Peyer's patch (tissue), 4 donors: ENCODE measurements around the gene MDM2.

ENCODE experiments used
- CTCF ChIP-seq, 6 experiments: fragments of 450-650 bp in 4 of 6; fragments of 200-600 bp in 2 of 6; sonication (generic) in 1 of 6; IDR thresholded peaks; one replicate each; pipeline ENCODE4 v1.5.1; 2017 to 2019; ENCODE audit warnings: antibody characterized with exemption in 6 of 6, mild to moderate bottlenecking in 3 of 6, moderate library complexity in 1 of 6
- POLR2A ChIP-seq, 2 donors: fragments of 450-650 bp; IDR thresholded peaks; one replicate each; pipeline ENCODE4 v1.5.1; 2017; ENCODE audit warnings: antibody characterized with exemption in 2 of 2, mild to moderate bottlenecking in 2 of 2, moderate library complexity in 2 of 2

GRCh38 chr12:68838046-68838886 is 30.3 kb downstream of the MDM2 start:
- TF ChIP-seq CTCF (IDR thresholded peaks at IDR 0.05) (no peak), POLR2A (IDR thresholded peaks at IDR 0.05) (no peak)
